ENCODE results near the gene TNNI2.
"Not testable (repeated sequence)": the region's sequence is repeated elsewhere in the genome, so short reads cannot be mapped to it uniquely, and the experiment has no call there.

Gene TNNI2

DNA sequence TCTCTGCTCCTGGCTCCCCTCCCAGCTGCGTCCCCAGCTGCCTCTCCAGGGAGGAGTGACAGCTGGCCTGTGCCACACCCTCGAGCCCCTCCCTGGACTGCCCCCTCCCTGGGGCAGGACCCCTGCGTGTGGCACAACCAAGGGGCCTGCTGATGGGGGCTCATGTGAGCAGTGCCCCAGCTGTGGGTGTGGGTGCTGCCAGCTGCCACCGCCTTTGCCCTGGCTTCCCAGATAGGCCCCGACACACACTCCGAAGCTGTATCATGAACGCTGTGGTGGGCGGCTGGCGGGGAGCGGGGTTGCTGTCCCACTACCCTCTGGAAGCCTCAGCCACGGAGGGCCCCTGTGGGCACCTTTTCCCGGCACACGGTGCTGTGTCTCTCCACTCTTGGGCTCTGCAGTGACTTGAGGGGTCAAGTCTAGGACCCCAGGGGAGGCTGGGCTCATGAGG lies 37.1 kb downstream of the TNNI2 start:
- DNase-seq, result not testable (repeated sequence)

- peak; percentile 28 for DNase-seq
Observed at GRCh38 chr11:1876361-1877063, 37.7 kb downstream of the TNNI2 start.

- peak; percentile 22 for DNase-seq
Observed at GRCh38 chr11:1877211-1878136, 38.7 kb downstream of the TNNI2 start.

- DNase-seq, result no peak
Observed at GRCh38 chr11:1878137-1879031, 39.6 kb downstream of the TNNI2 start.

DNA sequence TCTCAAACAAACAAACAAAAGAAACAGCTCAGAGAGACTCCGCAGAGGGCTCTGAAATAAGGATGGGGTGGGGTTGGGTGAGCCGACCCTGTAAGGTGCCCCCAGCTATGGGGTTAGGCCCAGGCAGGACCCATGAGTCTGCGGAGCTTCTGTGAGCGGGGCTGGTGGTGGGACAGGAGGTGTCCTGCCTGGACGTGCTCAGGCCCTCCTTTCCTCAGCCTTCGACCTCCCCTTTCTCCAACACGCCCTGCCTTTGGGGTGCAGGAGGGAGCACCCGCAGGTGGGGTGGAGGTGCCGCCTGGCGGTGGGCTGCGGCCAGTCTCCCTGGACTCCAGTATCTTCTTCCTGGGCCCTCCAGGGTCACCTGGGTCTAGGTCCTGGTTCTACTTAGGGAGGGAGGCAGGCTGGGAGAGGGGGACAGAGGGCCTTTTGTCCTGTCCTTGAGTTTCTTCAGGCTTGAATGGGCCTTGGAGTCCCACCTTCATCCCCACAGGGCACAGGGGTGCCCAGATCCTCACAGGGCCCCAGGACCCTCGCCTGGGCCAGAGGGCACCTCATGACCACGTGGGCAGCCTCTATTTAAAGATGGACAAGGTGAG lies 40.7 kb downstream of the TNNI2 start:
- no peak for DNase-seq

- peak; percentile 44 for DNase-seq
Observed at GRCh38 chr11:1879941-1880720, 41.4 kb downstream of the TNNI2 start.

DNA sequence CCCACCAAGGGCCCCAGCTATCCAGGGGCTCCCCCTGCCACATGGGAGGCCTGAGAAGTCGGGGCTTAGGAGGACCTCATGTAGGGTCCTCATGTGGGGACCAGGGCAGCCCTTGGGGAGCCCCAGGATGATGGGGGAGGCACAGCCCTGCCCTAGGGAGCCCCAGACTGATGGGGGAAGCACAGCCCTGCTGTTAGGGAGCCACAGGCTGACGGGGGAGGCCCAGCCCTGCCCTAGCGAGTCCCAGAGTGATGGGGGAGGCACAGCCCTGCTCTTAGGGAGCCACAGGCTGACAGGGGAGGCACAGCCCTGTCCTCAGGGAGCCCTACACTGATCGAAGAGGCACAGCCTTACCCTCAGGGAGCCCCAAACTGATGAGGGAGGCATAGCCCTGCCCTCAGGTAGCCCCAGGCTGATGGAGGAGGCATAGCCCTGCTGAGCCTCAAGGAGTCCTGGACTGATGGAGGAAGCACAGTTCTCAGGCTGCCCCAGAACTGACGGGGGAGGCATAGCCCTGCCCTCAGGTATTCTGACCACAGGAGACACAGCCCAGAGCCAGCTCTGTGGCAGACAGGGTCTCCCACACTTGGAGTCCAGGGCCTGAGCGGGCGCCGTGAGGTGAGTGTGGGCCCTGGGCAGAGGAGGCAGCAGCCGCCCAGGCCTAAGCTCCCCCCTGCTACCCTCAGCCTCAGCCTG lies 42.1 kb downstream of the TNNI2 start:
- DNase-seq, result no peak

DNA sequence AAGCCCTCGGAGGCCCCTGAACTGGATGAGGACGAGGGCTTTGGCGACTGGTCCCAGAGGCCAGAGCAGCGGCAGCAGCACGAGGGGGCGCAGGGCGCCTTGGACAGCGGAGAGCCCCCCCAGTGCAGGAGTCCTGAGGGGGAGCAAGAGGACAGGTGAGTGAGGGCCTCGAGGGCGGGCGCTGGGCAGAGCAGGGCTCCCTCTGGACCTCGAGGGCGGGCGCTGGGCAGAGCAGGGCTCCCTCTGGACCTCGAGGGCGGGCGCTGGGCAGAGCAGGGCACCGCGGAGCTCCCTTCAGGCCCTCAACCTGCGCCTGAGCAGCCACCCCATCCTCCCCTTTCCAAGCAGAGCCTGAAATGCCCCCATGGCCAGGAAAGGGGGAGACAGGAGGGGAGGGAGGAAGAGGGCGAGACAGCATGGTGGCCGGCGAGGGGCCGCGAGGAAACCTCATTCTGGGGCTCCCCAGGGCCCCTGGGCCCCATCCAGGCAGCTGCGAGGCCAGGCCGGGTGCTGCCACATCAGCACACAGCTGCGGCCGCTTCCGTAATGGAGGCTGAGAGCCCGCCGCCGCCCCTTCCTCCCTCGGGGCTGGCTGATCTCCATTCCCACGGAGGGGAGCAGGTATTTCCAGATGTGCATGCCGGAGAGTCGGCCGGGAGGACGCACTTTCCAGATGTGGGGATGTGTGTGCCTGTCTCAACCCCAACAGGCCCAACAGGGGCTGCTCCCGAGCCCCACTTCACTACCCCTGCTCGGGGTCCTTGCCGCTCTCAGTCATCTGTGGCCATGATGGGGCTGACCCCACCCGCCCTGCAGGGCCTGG lies 42.9 kb downstream of the TNNI2 start:
- peak; percentile 17 for DNase-seq

DNA sequence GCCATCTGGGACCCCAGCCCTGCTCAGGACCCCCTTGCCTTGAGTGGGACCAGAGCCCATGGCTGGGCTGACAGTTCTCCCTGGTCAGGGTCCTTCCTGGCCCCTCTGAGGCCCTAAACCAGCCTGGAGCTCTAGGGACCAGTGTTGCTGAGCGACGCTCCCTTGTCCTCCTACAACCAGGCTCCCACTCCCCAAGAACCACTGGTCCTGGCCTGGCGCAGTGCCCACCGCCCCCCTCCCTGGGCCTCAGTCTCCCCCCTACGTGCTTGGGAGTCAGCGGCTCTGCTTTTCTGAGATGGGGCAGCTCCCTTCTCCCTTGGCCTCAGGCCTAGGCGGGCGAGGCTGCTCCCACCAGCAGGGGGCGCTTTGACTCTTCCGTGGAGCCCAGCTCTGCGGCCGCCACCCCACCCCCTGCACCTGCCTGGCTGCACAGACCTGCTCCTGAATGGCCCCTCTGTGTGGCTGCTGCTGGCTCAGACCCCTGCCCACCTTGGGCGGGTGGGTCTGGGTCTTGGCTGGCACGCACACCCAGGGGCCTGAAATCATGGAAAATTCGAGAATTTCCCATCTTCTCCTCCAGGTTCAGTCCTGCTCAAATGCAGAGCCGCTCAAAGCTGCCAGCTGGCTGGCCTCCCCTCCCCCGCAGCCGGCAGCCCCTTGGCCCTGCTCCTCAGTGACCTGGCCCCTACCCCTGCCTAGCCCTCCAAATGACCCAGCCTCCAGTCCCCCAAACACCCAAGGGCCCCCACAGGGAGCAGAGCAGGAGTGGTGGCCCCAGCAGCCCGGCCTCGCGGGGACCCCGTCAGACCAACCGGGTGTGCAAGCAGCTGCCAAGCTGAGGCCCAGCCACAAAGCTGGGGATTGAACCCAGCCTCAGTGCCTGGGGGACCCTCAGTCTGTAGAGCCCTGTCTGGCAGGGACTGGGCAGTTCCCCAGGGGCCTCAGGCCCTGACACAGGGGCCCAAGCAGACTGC lies 43.8 kb downstream of the TNNI2 start:
- peak; percentile 67 for DNase-seq

DNA sequence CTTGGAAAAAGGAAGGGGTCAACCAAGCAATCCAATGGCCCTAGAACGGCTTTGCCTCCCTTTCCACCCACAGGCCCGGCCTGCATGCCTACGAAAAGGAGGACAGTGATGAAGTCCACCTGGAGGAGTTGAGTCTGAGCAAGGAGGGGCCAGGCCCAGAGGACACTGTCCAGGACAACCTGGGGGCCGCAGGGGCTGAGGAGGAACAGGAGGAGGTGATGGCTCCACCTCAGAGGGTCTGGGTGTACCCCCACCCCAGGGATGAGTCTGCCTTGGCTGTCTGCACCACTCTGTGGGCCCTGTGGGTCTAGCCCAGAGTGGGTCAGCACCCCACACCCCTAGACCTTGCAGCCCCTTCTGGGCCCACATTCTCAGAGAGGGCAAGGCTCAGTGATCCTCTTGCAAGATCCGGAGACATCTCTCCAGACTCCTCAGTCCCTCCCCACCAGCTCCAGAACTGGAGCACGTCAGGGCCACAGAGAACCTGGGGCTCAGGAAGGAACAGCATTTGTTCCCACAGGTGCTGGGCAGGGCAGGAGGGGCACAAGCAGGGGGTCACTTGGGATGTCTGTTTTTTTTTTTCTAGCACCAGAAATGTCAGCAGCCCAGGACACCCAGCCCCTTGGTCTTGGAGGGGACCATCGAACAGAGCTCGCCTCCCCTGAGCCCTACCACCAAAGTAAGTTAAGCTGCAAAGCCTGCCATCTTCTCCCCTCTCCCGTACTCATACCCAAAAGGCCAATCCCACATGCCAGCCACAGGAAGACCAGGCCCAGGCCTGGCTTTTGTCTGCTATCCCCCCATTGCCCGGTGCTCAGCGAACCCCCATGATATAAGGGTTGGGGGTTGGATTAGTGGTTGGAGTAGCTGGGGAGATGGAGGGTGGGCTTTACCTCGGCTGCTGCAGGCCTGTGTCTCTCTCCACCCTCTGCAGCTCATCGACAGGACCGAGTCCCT lies 44.8 kb downstream of the TNNI2 start:
- DNase-seq, result no peak

DNA sequence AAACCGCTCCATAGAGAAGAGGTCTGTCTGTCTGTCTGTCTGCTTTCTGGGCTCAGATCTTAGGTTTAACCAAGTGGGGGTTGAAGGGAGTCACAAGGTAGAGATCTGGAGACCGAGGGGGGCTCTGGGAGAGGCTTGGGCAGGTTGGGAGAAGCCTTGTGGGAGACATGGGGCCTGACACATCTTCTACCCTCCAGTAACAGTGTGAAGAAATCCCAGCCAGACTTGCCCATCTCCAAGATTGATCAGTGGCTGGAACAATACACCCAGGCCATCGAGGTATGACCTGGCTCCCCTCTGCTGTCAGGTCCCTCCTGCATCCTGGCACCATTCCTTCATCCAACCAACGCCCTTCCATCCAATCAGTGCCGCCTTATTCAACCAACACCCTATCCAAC lies 45.5 kb downstream of the TNNI2 start:
- no peak for DNase-seq

DNA sequence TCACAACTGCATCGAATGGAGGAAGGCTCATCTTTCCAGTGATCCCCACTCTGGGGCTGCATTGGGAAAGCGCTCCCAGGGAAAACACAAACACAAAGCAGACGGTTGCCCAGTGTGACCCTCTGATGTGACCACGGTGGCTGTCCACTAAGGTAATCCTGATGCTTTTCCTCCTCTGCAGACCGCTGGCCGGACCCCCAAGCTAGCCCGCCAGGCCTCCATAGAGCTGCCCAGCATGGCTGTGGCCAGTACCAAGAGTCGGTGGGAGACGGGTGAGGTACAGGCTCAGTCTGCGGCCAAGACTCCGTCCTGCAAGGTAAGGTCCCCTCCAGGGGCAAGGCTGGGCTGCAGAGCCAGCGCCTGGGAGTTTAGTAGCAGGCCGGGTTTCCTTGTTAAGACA lies 47.8 kb downstream of the TNNI2 start:
- DNase-seq, result not testable (repeated sequence)

DNA sequence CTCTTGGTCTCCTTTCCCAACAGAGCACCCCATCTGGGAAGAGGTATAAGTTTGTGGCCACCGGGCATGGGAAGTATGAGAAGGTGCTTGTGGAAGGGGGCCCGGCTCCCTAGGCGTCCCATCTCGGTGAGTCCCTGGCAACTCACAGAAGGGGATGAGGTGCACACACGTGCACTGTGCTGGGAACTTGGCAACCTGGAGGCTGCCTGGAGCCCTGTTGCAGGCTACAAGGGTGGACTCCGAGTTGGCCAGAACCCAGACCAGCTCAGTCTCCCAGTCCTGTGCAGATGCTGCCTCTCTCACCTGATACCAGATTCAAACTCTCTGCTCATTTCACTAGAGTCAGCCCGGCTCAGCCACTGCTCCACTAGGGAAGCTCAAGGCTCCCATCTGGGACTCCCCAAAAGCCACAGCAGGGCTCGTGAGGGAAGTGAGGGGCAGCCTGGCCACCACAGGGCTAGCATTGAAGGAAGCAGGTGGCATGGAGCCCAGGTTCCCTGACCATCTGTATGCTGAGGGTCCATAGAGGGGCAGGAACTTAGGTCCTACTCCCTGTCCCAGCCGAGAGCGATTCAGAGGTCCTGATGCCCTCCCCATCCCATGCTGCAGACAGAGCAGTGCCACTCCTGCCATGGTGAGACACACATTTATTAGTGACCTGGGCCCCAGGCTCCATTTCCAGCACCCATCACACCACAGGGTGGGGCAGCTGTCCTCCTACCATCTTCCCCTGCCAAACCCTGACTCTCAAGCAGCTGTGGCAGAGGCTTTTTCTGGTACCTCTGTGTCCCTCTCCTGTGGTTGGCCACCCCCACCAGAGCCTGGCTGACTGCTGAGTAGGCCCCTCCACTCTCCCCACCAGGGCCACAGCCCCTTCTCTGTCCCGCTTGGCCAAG lies 48.9 kb downstream of the TNNI2 start:
- no peak for DNase-seq

GRCh38 chr11:1888347-1888753 lies 49.6 kb downstream of the TNNI2 start:
- no peak for DNase-seq

- DNase-seq, result no peak
Observed at GRCh38 chr11:1888811-1889210, 50.0 kb downstream of the TNNI2 start.

GRCh38 chr11:1889224-1889930 lies 50.6 kb downstream of the TNNI2 start:
- DNase-seq, result no peak
